ENCODE measurements around the gene CATSPER1. TPM values are rescaled to one million over a fixed set of nuclear protein-coding genes. Genes with fewer than 3 reads are reported as not detected.

The CATSPER1 gene
- total RNA-seq, 1 donor = not detected

DNA sequence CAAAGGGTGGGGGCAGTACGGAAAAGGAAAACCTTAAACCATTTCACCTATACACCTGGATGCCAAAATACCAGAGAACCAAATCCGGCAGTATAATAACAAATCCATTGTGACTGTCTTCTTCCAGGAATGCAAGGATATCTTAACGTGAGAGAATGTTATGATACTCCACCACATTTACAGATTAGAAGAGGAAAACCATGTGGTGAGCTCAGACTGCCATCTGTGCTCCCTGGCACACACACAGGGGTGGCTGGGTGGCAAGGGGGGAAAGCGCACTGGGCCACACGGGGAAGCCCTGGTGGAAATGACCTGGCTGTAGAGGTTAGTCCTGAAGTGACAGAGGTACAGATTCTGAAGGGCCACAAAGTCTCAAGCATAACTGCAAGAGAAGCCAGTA lies 34.2 kb downstream of the CATSPER1 start:
- Histone ChIP-seq H3K36me3 (ENCODE audit: insufficient read depth, low read length) (peaks cover 6% of the 10 kb centered on the region), H4K20me1 (ENCODE audit: insufficient read depth, low read length) (no peaks in the 10 kb centered on the region), H3K4me1 (ENCODE audit: insufficient read depth, low read length) (no peaks in the 10 kb centered on the region), H3K4me3 (ENCODE audit: insufficient read depth, low read length) (no peak overlapping the region), H3K27ac (ENCODE audit: low read depth, low read length) (no peak overlapping the region), H3K27me3 (ENCODE audit: insufficient read depth, low read length) (no peaks in the 10 kb centered on the region), H2AFZ (ENCODE audit: low read length) (no peak overlapping the region), H3K79me2 (ENCODE audit: insufficient read depth, low read length) (no peaks in the 10 kb centered on the region), H3K9me3 (ENCODE audit: low read depth, low read length) (no peaks in the 10 kb centered on the region), H3K4me2 (ENCODE audit: insufficient read depth, low read length) (no peak overlapping the region)
- TF ChIP-seq, protein P1, sequence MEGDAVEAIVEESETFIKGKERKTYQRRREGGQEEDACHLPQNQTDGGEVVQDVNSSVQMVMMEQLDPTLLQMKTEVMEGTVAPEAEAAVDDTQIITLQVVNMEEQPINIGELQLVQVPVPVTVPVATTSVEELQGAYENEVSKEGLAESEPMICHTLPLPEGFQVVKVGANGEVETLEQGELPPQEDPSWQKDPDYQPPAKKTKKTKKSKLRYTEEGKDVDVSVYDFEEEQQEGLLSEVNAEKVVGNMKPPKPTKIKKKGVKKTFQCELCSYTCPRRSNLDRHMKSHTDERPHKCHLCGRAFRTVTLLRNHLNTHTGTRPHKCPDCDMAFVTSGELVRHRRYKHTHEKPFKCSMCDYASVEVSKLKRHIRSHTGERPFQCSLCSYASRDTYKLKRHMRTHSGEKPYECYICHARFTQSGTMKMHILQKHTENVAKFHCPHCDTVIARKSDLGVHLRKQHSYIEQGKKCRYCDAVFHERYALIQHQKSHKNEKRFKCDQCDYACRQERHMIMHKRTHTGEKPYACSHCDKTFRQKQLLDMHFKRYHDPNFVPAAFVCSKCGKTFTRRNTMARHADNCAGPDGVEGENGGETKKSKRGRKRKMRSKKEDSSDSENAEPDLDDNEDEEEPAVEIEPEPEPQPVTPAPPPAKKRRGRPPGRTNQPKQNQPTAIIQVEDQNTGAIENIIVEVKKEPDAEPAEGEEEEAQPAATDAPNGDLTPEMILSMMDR (IDR thresholded peaks at IDR 0.05; ENCODE audit: extremely low read depth, low read depth, low read length) = no peak
- peak; percentile 67 for DNase-seq (ENCODE audit: insufficient read length, low spot score, missing footprints)

DNA sequence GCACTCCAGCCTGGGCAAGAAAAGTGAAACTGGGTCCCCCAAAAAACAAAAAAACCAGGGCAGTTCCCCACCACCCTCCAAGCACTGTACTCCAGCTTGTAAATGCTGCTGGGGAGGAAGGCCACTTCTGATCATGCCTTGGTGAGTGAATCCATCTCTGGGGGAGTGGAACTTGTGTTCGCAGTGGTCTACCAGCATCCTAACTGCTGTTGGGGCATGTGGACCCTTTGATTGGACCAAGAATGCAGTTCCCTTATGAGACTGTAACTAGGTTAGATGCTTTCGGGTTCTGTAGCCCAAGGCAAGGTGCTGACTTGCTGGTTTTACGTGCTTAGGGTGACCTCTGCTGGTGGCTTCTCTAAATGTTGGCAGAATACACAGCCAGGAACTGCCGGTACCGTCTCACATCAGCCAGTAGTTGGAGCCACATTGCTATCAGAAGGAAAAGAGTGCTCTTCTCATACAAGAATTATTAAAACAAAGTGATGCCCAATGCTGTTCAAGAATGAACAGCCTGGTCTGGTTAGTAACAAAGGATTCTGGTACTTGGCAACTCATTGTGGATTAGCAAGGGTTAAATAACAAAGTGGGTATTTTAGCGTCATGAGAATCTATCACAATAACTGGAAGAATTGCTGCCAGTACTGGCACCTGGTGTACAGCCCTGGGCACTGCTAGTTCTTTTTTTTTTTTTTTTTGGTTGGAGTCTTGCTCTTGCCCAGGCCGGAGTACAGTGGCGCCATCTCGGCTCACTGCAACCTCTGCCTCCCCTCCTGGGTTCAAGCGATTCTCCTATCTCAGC lies 37.3 kb downstream of the CATSPER1 start:
- H4K20me1 ChIP-seq (ENCODE audit: insufficient read depth, low read length) = no peaks in the 10 kb centered on the region
- TF ChIP-seq, protein P1 (IDR thresholded peaks at IDR 0.05; ENCODE audit: extremely low read depth, low read depth, low read length) = peak; percentile 99
- no peaks in the 10 kb centered on the region for H3K79me2 ChIP-seq (ENCODE audit: insufficient read depth, low read length)
- no peaks in the 10 kb centered on the region for H3K27me3 ChIP-seq (ENCODE audit: insufficient read depth, low read length)
- no peaks in the 10 kb centered on the region for H3K4me1 ChIP-seq (ENCODE audit: insufficient read depth, low read length)
- DNase-seq (ENCODE audit: insufficient read length, low spot score, missing footprints) = peak; percentile 97
- H3K36me3 ChIP-seq (ENCODE audit: insufficient read depth, low read length) = no peaks in the 10 kb centered on the region
- H2AFZ ChIP-seq (ENCODE audit: low read length) = no peak overlapping the region
- H3K9me3 ChIP-seq (ENCODE audit: low read depth, low read length) = no peaks in the 10 kb centered on the region
- H3K4me3 ChIP-seq (ENCODE audit: insufficient read depth, low read length) = no peak overlapping the region
- no peak overlapping the region for H3K27ac ChIP-seq (ENCODE audit: low read depth, low read length)
- no peak overlapping the region for H3K4me2 ChIP-seq (ENCODE audit: insufficient read depth, low read length)

DNA sequence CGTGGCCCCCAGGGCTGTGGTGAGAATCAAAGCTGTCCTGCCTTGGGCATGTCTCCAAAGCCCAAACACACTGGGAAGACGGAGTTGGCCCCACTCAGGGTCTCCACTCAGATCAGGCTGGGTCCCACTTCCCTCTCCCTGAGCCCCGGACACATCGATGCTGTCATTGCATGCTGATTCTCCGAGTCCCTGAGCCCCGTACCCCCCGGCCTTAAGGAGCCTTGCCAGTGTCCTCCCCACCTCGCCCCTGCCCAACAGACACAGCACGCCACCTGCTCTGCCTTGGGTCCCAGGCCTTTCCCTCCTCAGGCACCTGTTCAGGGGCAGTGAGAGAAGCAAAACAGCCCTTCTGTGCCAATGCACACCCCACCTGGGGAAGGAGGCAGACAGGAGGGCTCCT lies 38.9 kb downstream of the CATSPER1 start:
- TF ChIP-seq, protein P1 (IDR thresholded peaks at IDR 0.05; ENCODE audit: extremely low read depth, low read depth, low read length) = no peak
- H4K20me1 ChIP-seq (ENCODE audit: insufficient read depth, low read length) = no peaks in the 10 kb centered on the region
- H3K27ac ChIP-seq (ENCODE audit: low read depth, low read length) = no peak overlapping the region
- no peaks in the 10 kb centered on the region for H3K79me2 ChIP-seq (ENCODE audit: insufficient read depth, low read length)
- no peaks in the 10 kb centered on the region for H3K4me1 ChIP-seq (ENCODE audit: insufficient read depth, low read length)
- H3K4me3 ChIP-seq (ENCODE audit: insufficient read depth, low read length) = no peak overlapping the region
- DNase-seq (ENCODE audit: insufficient read length, low spot score, missing footprints) = peak; percentile 22
- H2AFZ ChIP-seq (ENCODE audit: low read length) = no peak overlapping the region
- H3K36me3 ChIP-seq (ENCODE audit: insufficient read depth, low read length) = no peaks in the 10 kb centered on the region
- no peaks in the 10 kb centered on the region for H3K27me3 ChIP-seq (ENCODE audit: insufficient read depth, low read length)
- H3K9me3 ChIP-seq (ENCODE audit: low read depth, low read length) = no peaks in the 10 kb centered on the region
- H3K4me2 ChIP-seq (ENCODE audit: insufficient read depth, low read length) = no peak overlapping the region

DNA sequence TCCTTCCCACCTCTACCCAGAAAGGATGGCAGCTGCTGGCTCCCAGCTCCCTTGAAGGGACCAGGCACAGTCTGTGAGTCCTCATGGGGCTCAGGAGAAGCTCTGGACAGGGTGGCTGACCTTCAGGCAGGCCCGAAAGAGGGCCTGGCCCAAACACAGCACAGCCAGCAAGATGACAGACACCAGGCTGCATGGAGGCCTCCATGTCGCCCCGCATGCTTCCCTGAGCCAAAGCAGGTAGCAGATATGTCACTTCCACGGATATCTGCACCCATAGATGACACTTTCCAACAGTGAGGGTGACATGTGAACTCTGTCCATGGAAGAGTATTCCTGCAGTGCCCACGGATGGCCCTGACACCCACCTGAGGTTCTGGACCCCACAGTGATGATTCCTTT lies 42.7 kb downstream of the CATSPER1 start:
- Histone ChIP-seq H3K36me3 (ENCODE audit: insufficient read depth, low read length) (peaks cover 13% of the 10 kb centered on the region), H3K4me1 (ENCODE audit: insufficient read depth, low read length) (no peaks in the 10 kb centered on the region), H3K9me3 (ENCODE audit: low read depth, low read length) (no peaks in the 10 kb centered on the region), H3K27ac (ENCODE audit: low read depth, low read length) (no peak overlapping the region), H3K79me2 (ENCODE audit: insufficient read depth, low read length) (no peaks in the 10 kb centered on the region), H3K27me3 (ENCODE audit: insufficient read depth, low read length) (no peaks in the 10 kb centered on the region), H2AFZ (ENCODE audit: low read length) (no peak overlapping the region), H3K4me2 (ENCODE audit: insufficient read depth, low read length) (no peak overlapping the region), H3K4me3 (ENCODE audit: insufficient read depth, low read length) (no peak overlapping the region), H4K20me1 (ENCODE audit: insufficient read depth, low read length) (no peaks in the 10 kb centered on the region)
- TF ChIP-seq, protein P1 (IDR thresholded peaks at IDR 0.05; ENCODE audit: extremely low read depth, low read depth, low read length) = no peak
- peak; percentile 25 for DNase-seq (ENCODE audit: insufficient read length, low spot score, missing footprints)
